ENCODE measurements around the gene UVRAG. TPM values are rescaled to one million over a fixed set of nuclear protein-coding genes. Genes with fewer than 3 reads are reported as not detected.

Gene UVRAG
- total and polyA plus RNA-seq, 2 of the 13 experiments (the other 11 are each of a cell fraction or from before 2014, with no cell fraction given): 9.7 to 17.3 TPM

DNA sequence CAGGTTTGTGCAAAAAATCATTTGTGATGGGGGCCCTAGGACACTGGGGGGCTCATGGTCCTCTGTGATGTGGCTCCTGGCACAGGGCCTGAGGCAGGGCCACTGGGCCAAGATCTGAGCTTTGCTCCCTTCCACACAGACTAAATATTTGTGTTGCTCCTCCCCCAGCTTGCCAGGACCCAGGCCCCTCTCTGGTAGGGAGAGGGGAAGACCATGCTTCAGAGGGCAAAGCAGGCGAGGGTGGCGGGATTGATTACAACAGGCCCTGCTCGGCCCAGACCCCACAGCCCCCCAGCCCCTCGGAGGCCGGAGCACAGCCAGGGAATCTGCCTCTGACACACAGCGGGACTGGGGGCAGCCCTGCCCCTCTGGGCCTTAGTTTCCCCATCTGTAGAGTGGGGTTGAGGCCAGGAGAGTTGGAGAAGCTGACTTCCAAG is 362.3 kb downstream of the UVRAG start (continued):
- TF ChIP-seq, protein P1, sequence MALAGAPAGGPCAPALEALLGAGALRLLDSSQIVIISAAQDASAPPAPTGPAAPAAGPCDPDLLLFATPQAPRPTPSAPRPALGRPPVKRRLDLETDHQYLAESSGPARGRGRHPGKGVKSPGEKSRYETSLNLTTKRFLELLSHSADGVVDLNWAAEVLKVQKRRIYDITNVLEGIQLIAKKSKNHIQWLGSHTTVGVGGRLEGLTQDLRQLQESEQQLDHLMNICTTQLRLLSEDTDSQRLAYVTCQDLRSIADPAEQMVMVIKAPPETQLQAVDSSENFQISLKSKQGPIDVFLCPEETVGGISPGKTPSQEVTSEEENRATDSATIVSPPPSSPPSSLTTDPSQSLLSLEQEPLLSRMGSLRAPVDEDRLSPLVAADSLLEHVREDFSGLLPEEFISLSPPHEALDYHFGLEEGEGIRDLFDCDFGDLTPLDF (CRISPR knock-in tag; IDR thresholded peaks at IDR 0.05): no peak
- TF ChIP-seq, protein P2, sequence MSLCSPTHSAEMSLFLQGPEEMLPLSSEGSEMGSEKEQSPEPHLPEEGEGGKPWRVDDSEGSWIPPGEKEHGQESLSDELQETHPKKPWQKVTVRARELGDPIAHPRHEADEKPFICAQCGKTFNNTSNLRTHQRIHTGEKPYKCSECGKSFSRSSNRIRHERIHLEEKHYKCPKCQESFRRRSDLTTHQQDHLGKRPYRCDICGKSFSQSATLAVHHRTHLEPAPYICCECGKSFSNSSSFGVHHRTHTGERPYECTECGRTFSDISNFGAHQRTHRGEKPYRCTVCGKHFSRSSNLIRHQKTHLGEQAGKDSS (CRISPR knock-in tag; IDR thresholded peaks at IDR 0.05; ENCODE audit: borderline replicate concordance, low read depth): no peak
- no peak for TF ChIP-seq ZNF660 (CRISPR knock-in tag; IDR thresholded peaks at IDR 0.05; ENCODE audit: borderline replicate concordance, low read depth)
- no peak for TF ChIP-seq SUZ12 (IDR thresholded peaks at IDR 0.05; ENCODE audit: low read depth, low read length)
- no peak for TF ChIP-seq PAX8 (CRISPR knock-in tag; IDR thresholded peaks at IDR 0.05; ENCODE audit: borderline replicate concordance)
- TF ChIP-seq NR2F1 (CRISPR knock-in tag; IDR thresholded peaks at IDR 0.05): no peak
- TF ChIP-seq IRF2 (CRISPR knock-in tag; IDR thresholded peaks at IDR 0.05): no peak
- no peak for TF ChIP-seq ZNF563 (CRISPR knock-in tag; IDR thresholded peaks at IDR 0.05)
- TF ChIP-seq, protein P3, sequence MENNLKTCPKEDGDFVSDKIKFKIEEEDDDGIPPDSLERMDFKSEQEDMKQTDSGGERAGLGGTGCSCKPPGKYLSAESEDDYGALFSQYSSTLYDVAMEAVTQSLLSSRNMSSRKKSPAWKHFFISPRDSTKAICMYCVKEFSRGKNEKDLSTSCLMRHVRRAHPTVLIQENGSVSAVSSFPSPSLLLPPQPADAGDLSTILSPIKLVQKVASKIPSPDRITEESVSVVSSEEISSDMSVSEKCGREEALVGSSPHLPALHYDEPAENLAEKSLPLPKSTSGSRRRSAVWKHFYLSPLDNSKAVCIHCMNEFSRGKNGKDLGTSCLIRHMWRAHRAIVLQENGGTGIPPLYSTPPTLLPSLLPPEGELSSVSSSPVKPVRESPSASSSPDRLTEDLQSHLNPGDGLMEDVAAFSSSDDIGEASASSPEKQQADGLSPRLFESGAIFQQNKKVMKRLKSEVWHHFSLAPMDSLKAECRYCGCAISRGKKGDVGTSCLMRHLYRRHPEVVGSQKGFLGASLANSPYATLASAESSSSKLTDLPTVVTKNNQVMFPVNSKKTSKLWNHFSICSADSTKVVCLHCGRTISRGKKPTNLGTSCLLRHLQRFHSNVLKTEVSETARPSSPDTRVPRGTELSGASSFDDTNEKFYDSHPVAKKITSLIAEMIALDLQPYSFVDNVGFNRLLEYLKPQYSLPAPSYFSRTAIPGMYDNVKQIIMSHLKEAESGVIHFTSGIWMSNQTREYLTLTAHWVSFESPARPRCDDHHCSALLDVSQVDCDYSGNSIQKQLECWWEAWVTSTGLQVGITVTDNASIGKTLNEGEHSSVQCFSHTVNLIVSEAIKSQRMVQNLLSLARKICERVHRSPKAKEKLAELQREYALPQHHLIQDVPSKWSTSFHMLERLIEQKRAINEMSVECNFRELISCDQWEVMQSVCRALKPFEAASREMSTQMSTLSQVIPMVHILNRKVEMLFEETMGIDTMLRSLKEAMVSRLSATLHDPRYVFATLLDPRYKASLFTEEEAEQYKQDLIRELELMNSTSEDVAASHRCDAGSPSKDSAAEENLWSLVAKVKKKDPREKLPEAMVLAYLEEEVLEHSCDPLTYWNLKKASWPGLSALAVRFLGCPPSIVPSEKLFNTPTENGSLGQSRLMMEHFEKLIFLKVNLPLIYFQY (CRISPR knock-in tag; IDR thresholded peaks at IDR 0.05; ENCODE audit: borderline replicate concordance): no peak
- no peak for TF ChIP-seq ZNF83 (CRISPR knock-in tag; IDR thresholded peaks at IDR 0.05; ENCODE audit: borderline replicate concordance)
- no peak for TF ChIP-seq TMF1 (CRISPR knock-in tag; IDR thresholded peaks at IDR 0.05; ENCODE audit: low read depth)
- 0 out of 2 replicates have a peak, but pooled peaks have one; percentile 17 for TF ChIP-seq ADNP (CRISPR knock-in tag; IDR thresholded peaks at IDR 0.05)
- TF ChIP-seq, protein P4, sequence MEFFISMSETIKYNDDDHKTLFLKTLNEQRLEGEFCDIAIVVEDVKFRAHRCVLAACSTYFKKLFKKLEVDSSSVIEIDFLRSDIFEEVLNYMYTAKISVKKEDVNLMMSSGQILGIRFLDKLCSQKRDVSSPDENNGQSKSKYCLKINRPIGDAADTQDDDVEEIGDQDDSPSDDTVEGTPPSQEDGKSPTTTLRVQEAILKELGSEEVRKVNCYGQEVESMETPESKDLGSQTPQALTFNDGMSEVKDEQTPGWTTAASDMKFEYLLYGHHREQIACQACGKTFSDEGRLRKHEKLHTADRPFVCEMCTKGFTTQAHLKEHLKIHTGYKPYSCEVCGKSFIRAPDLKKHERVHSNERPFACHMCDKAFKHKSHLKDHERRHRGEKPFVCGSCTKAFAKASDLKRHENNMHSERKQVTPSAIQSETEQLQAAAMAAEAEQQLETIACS (CRISPR knock-in tag; IDR thresholded peaks at IDR 0.05): no peak
- no peak for TF ChIP-seq PHF20 (CRISPR knock-in tag; IDR thresholded peaks at IDR 0.05)
- TF ChIP-seq SP5 (CRISPR knock-in tag; IDR thresholded peaks at IDR 0.05; ENCODE audit: borderline replicate concordance, low read depth): peak; percentile 45; the same call in 1 of the 2 replicates
- no peak for TF ChIP-seq CCAR2 (optimal IDR thresholded peaks at IDR 0.05; ENCODE audit: low read depth, low read length)
- TF ChIP-seq, protein P5, sequence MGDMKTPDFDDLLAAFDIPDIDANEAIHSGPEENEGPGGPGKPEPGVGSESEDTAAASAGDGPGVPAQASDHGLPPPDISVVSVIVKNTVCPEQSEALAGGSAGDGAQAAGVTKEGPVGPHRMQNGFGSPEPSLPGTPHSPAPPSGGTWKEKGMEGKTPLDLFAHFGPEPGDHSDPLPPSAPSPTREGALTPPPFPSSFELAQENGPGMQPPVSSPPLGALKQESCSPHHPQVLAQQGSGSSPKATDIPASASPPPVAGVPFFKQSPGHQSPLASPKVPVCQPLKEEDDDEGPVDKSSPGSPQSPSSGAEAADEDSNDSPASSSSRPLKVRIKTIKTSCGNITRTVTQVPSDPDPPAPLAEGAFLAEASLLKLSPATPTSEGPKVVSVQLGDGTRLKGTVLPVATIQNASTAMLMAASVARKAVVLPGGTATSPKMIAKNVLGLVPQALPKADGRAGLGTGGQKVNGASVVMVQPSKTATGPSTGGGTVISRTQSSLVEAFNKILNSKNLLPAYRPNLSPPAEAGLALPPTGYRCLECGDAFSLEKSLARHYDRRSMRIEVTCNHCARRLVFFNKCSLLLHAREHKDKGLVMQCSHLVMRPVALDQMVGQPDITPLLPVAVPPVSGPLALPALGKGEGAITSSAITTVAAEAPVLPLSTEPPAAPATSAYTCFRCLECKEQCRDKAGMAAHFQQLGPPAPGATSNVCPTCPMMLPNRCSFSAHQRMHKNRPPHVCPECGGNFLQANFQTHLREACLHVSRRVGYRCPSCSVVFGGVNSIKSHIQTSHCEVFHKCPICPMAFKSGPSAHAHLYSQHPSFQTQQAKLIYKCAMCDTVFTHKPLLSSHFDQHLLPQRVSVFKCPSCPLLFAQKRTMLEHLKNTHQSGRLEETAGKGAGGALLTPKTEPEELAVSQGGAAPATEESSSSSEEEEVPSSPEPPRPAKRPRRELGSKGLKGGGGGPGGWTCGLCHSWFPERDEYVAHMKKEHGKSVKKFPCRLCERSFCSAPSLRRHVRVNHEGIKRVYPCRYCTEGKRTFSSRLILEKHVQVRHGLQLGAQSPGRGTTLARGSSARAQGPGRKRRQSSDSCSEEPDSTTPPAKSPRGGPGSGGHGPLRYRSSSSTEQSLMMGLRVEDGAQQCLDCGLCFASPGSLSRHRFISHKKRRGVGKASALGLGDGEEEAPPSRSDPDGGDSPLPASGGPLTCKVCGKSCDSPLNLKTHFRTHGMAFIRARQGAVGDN (CRISPR knock-in tag; IDR thresholded peaks at IDR 0.05): peak; percentile 79
- TF ChIP-seq ZNF781 (CRISPR knock-in tag; IDR thresholded peaks at IDR 0.05; ENCODE audit: borderline replicate concordance, not compliant biosample characterization): no peak
- TF ChIP-seq TEAD2 (CRISPR knock-in tag; IDR thresholded peaks at IDR 0.05): no peak

All from HepG2 (cell line).